SK-N-SH (cell line): ENCODE results near the gene SGCA. TPM values are rescaled to one million over a fixed set of nuclear protein-coding genes. Genes with fewer than 3 reads are reported as not detected.

Source experiments
- CTCF ChIA-PET: fragments of 300-600, 350-600 bp; formaldehyde crosslinking; extraction: SDS; loops from one replicate; lab custom pipeline; 2021; lab: Yijun Ruan, JAX
- POLR2A ChIA-PET: fragments of 350-600 bp; sonication (Branson Sonifier 250); formaldehyde crosslinking; extraction: SDS; loops from one replicate; lab custom pipeline; 2020; ENCODE audit warnings: antibody characterized with exemption, inconsistent platforms; lab: Yijun Ruan, JAX
- DNase-seq: peaks from one replicate; pipeline ENCODE4 v3.0.0; 2012
- H2AFZ ChIP-seq: fragments of 200-600 bp; sonication (generic); 2 replicates; pipeline ENCODE4 v1.8.1; 2016; ENCODE audit warnings: antibody characterized with exemption, mild to moderate bottlenecking, low read depth
- H3F3A ChIP-seq: fragments of 200-600 bp; sonication (generic); replicated peaks from 2 replicates; pipeline ENCODE3; 2016; ENCODE audit warnings: antibody characterized with exemption, mild to moderate bottlenecking; ENCODE audit not compliant: insufficient read depth
- H3K27ac ChIP-seq, 2 experiments: fragments of 200-500 bp in 1 of 2; fragments of 200-600 bp in 1 of 2; sonication (Bioruptor generic) in 1 of 2; sonication (generic), shearing (Covaris generic) in 1 of 2; 2 replicates each; pipeline versions ENCODE4 v1.5.1 to v1.6.1; 2014 to 2016; ENCODE audit warnings: low read depth in 2 of 2, inconsistent platforms in 1 of 2, low read length in 1 of 2, mild to moderate bottlenecking in 1 of 2, mixed read lengths in 1 of 2
- H3K27me3 ChIP-seq: fragments of 200-600 bp; sonication (generic), shearing (Covaris generic); 2 replicates; pipeline ENCODE4 v1.6.1; 2016; ENCODE audit warnings: mixed run types; ENCODE audit not compliant: insufficient read depth
- H3K36me3 ChIP-seq, 2 experiments: fragments of 200-500 bp in 1 of 2; fragments of 200-600 bp in 1 of 2; sonication (Bioruptor generic) in 1 of 2; sonication (generic) in 1 of 2; replicated peaks in 1 of 2; 2 replicates each; pipeline versions ENCODE3 to v1.5.1; 2014 to 2016; ENCODE audit warnings: low read length in 1 of 2, mild to moderate bottlenecking in 1 of 2; ENCODE audit not compliant: insufficient read depth in 2 of 2, control insufficient read depth in 1 of 2
- H3K4me1 ChIP-seq, 2 experiments: fragments of 200-500 bp in 1 of 2; fragments of 200-600 bp in 1 of 2; sonication (Bioruptor generic) in 1 of 2; sonication (generic), shearing (Covaris generic) in 1 of 2; 2 replicates each; pipeline versions ENCODE4 v1.5.1 to v1.6.1; 2014 to 2016; ENCODE audit warnings: low read depth in 1 of 2, low read length in 1 of 2, mixed run types in 1 of 2; ENCODE audit not compliant: insufficient read depth in 2 of 2, control insufficient read depth in 1 of 2
- H3K4me2 ChIP-seq: fragments of 200-600 bp; sonication (generic), shearing (Covaris generic); 2 replicates; pipeline ENCODE4 v1.6.1; 2017; ENCODE audit warnings: mixed run types
- H3K4me3 ChIP-seq, 2 experiments: fragments of 200-500 bp in 1 of 2; fragments of 200-600 bp in 1 of 2; sonication (Bioruptor generic) in 1 of 2; sonication (generic), shearing (Covaris generic) in 1 of 2; 2 replicates each; pipeline versions ENCODE4 v1.5.1 to v1.8.1; 2014 to 2016; ENCODE audit warnings: low read depth in 2 of 2, inconsistent platforms in 1 of 2, low read length in 1 of 2, mild to moderate bottlenecking in 1 of 2, mixed read lengths in 1 of 2, moderate library complexity in 1 of 2
- H3K79me2 ChIP-seq: fragments of 200-600 bp; sonication (generic); 2 replicates; pipeline ENCODE4 v1.8.1; 2017; ENCODE audit warnings: mild to moderate bottlenecking; ENCODE audit not compliant: insufficient read depth
- H3K9ac ChIP-seq: fragments of 200-600 bp; sonication (generic); 2 replicates; pipeline ENCODE4 v1.6.1; 2017; ENCODE audit warnings: mixed run types
- H3K9me2 ChIP-seq: fragments of 200-600 bp; sonication (generic); 2 replicates; pipeline ENCODE4 v1.6.1; 2017; ENCODE audit warnings: mixed run types
- H3K9me3 ChIP-seq: fragments of 200-600 bp; sonication (generic); 2 replicates; pipeline ENCODE4 v1.6.1; 2017; ENCODE audit warnings: mixed run types, mild to moderate bottlenecking, moderate library complexity
- H4K20me1 ChIP-seq: fragments of 200-600 bp; sonication (generic); 2 replicates; pipeline ENCODE4 v1.6.1; 2017; ENCODE audit warnings: mild to moderate bottlenecking, mixed run types; ENCODE audit not compliant: insufficient read depth
- CHD2 ChIP-seq: fragments of 150-350 bp; IDR thresholded peaks from 2 replicates; pipeline ENCODE4 v1.6.1; 2018; ENCODE audit warnings: low read length; ENCODE audit not compliant: partially characterized antibody
- ELF1 ChIP-seq: IDR thresholded peaks from 2 replicates; pipeline ENCODE4 v1.4.0; 2012
- EZH2phosphoT487 ChIP-seq: fragments of 200-600 bp; sonication (generic); IDR thresholded peaks from 2 replicates; pipeline ENCODE4 v1.6.1; 2017; ENCODE audit warnings: low read depth, mixed run types, mild to moderate bottlenecking, antibody characterized with exemption, moderate library complexity, borderline replicate concordance
- FOXJ3 ChIP-seq: sonication (generic); formaldehyde crosslinking; IDR thresholded peaks from 2 replicates; pipeline ENCODE4 v1.5.1; 2020; ENCODE audit warnings: mild to moderate bottlenecking, missing genetic modification reagents
- GABPA ChIP-seq: IDR thresholded peaks from 2 replicates; pipeline ENCODE4 v1.4.0; 2012; ENCODE audit warnings: low read depth, mild to moderate bottlenecking
- GATA2 ChIP-seq: sonication (generic); formaldehyde crosslinking; IDR thresholded peaks from 2 replicates; pipeline ENCODE4 v1.5.0; 2020; ENCODE audit warnings: mild to moderate bottlenecking, missing genetic modification reagents
- MEF2A ChIP-seq: IDR thresholded peaks from 2 replicates; pipeline ENCODE4 v1.4.0; 2012; ENCODE audit warnings: low read depth, borderline replicate concordance
- MXI1 ChIP-seq: IDR thresholded peaks from 2 replicates; pipeline ENCODE4 v1.6.1; 2012; ENCODE audit warnings: mild to moderate bottlenecking, low read depth, low read length, improper control_type of control experiment
- NRF1 ChIP-seq: IDR thresholded peaks from 2 replicates; pipeline ENCODE4 v1.6.1; 2012; ENCODE audit warnings: low read depth, mild to moderate bottlenecking, low read length
- POLR2AphosphoS5 ChIP-seq: IDR thresholded peaks from 2 replicates; pipeline ENCODE4 v1.6.1; 2012; ENCODE audit warnings: low read depth, low read length
- RFX5 ChIP-seq: IDR thresholded peaks from 2 replicates; pipeline ENCODE4 v1.6.1; 2012; ENCODE audit warnings: mild to moderate bottlenecking, improper control_type of control experiment, low read length
- RXRA ChIP-seq: IDR thresholded peaks from 2 replicates; pipeline ENCODE4 v1.4.0; 2012; ENCODE audit warnings: low read depth, mild to moderate bottlenecking, borderline replicate concordance
- SIN3A ChIP-seq: IDR thresholded peaks from 2 replicates; pipeline ENCODE4 v1.6.1; 2012; ENCODE audit warnings: low read depth, mild to moderate bottlenecking, low read length, moderate library complexity, borderline replicate concordance
- SMC3 ChIP-seq: IDR thresholded peaks from 2 replicates; pipeline ENCODE4 v1.6.1; 2012; ENCODE audit warnings: low read depth, low read length, improper control_type of control experiment
- TAF1 ChIP-seq: IDR thresholded peaks from 2 replicates; pipeline ENCODE4 v1.6.1; 2012; ENCODE audit warnings: low read depth, mild to moderate bottlenecking, low read length, moderate library complexity, borderline replicate concordance
- YY1 ChIP-seq: IDR thresholded peaks from 2 replicates; pipeline ENCODE4 v1.4.0; 2012; ENCODE audit warnings: low read depth, mild to moderate bottlenecking
- WGBS: methylation state at CpG from one replicate; pipeline ENCODE4 v1.1.6; 2017; ENCODE audit warnings: low lambda C conversion rate; 5-methylcytosine and 5-hydroxymethylcytosine counted together
- polyA plus RNA-seq, 3 experiments: library from polyadenylated mRNA; depleted of rRNA; stranded (reverse); fragments of >200 nt; gene quantifications; 2 replicates each; pipeline ENCODE4 v1.2.3, GENCODE V29; 2012
- TF ChIP-seq, protein P1 (sequence below): fragments of 150-350 bp; IDR thresholded peaks from 2 replicates; pipeline ENCODE4 v1.6.1; 2016; ENCODE audit warnings: mild to moderate bottlenecking, low read depth, low read length
- TF ChIP-seq, protein P2 (sequence below): IDR thresholded peaks from 2 replicates; pipeline ENCODE4; 2012
- TF ChIP-seq, protein P3 (sequence below): IDR thresholded peaks from 2 replicates; pipeline ENCODE4 v1.4.0; 2012; ENCODE audit warnings: low read depth
- TF ChIP-seq, protein P4 (sequence below): fragments of 200-600 bp; sonication (generic); IDR thresholded peaks from 2 replicates; pipeline ENCODE4 v1.6.1; 2017; ENCODE audit warnings: antibody characterized with exemption, mild to moderate bottlenecking, moderate library complexity

The SGCA gene
- polyA plus RNA-seq, 1 of the 3 experiments (the other 2 are of a cell fraction): not detected

DNA sequence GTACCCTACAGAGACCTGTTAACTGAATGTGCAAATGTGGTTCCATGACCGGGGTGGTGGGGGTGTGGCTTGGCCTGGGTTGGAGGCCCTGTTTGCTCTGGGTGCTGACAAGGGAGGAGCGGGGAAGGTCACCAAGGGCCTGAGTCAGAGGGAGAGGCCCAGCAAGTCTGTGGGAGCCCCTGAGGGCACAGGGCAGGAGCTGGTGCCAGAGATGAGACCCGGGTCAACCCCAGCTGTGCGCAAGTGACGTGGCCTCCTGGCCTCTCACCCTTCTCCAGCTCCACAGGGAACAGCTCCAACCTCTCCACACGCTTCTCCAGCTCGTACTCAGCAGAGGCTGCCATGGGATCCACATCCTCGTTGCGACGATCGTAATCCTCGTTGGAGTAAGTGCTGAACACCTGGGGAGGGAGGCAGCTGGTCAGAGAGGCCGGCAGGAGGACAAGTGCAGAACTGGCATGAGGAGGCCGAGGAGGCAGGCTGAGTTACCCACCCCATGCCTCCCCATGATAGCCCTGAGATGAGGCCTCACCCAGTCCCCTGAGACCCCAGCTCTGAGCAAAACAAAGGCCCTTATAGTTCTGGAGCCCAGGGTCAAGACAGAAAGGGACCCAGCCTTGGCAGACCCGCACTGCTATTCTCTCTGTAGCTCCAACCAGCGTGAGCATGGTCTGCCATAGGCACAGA lies 20.8 kb upstream of the SGCA start:
- Histone ChIP-seq H3K9me3 (no peaks in the 10 kb centered on the region), H3K27ac (no peak overlapping the region), H3K36me3 (peaks cover 33 to 56% of the 10 kb centered on the region in 2 experiments), H2AFZ (no peak overlapping the region), H3K9ac (no peak overlapping the region), H3K4me1 (peaks cover 21 to 38% of the 10 kb centered on the region in 2 experiments; a peak in 3 of 4 replicates), H3K9me2 (no peaks in the 10 kb centered on the region), H4K20me1 (peaks cover 79% of the 10 kb centered on the region), H3F3A (peaks cover 28% of the 10 kb centered on the region), H3K27me3 (no peaks in the 10 kb centered on the region), H3K4me3 (no peak overlapping the region), H3K79me2 (peaks cover 75% of the 10 kb centered on the region), H3K4me2 (no peak overlapping the region)
- CTCF ChIA-PET: interaction anchor here (0.7 to 12.8 kb wide), 10 partner anchors 7 to 152 kb away, joined by 3 to 169 read pairs (median 9); partner anchors contain the start of gene COL1A1
- no peak for DNase-seq
- WGBS: 92% methylated on average over 16 of the region's 16 CpGs
- no peak for TF ChIP-seq FOXJ3 (CRISPR knock-in tag)
- TF ChIP-seq SMC3: no peak
- no peak for TF ChIP-seq MEF2A
- no peak for TF ChIP-seq GATA2 (CRISPR knock-in tag)
- no peak for TF ChIP-seq RXRA
- TF ChIP-seq, protein P1, sequence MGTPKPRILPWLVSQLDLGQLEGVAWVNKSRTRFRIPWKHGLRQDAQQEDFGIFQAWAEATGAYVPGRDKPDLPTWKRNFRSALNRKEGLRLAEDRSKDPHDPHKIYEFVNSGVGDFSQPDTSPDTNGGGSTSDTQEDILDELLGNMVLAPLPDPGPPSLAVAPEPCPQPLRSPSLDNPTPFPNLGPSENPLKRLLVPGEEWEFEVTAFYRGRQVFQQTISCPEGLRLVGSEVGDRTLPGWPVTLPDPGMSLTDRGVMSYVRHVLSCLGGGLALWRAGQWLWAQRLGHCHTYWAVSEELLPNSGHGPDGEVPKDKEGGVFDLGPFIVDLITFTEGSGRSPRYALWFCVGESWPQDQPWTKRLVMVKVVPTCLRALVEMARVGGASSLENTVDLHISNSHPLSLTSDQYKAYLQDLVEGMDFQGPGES: no peak
- no peak for TF ChIP-seq ELF1
- POLR2A ChIA-PET: interaction anchor here (1.2 kb wide), 1 partner anchor 15 kb away, joined by 3 read pairs; the partner anchor contains the start of gene SAMD14

DNA sequence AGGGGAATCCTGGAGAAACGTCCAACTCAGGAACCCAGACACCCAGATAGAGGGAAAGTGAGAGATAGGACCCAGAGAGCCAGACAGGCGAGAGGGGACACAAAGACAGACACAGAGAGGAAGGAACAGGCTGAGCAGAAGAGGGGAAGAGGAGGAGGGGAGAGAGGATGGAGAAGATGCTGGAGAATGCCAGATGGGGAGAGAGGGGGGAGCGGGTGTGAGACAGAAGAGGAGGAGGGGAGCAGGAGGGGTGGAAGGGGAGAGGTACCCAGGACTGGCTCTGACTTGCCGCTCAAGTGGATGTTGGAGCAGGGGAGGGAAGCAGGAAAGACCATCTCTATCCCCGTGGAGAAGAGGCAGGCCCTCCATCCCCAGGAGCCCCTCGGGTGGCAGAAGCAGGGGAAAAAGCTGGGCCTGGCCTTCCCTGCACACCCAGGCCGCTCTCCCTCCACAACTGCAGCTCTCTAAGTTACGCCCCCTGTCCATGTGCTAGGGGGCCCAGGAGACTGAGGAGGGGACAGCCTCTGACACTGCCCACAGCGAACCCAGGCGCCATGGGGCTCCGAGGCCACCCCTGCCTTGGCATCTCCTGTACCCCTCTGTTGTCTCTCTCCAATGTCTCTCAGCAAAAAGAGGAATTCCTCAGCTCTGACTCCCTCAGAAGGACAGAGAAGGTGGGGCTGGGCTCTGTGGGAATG lies 20.1 kb upstream of the SGCA start:
- peaks cover 77% of the 10 kb centered on the region for H4K20me1 ChIP-seq
- no peak overlapping the region for H3K27ac ChIP-seq
- ChIA-PET CTCF (interaction anchor here (0.6 to 12.8 kb wide), 15 partner anchors 8 to 151 kb away, joined by 3 to 169 read pairs (median 4); partner anchors contain the start of gene COL1A1), POLR2A (interaction anchor here (0.9 to 1.3 kb wide), 3 partner anchors 13 to 32 kb away, joined by 3 to 4 read pairs (median 3); partner anchors contain the start of gene SAMD14)
- peak overlapping the region; percentile 97; the same call in 1 of the 2 replicates for H3K4me2 ChIP-seq
- no peak overlapping the region for H3K9ac ChIP-seq
- 82% methylated on average over 10 of the region's 11 CpGs for WGBS
- no peak overlapping the region for H3K4me3 ChIP-seq
- H2AFZ ChIP-seq: no peak overlapping the region
- no peaks in the 10 kb centered on the region for H3K27me3 ChIP-seq
- H3K4me1 ChIP-seq: peaks cover 21 to 32% of the 10 kb centered on the region in 2 experiments; a peak in 3 of 4 replicates
- H3K79me2 ChIP-seq: peaks cover 82% of the 10 kb centered on the region
- H3K36me3 ChIP-seq: peaks cover 29 to 49% of the 10 kb centered on the region in 2 experiments
- DNase-seq: no peak
- no peaks in the 10 kb centered on the region for H3K9me3 ChIP-seq
- H3K9me2 ChIP-seq: no peaks in the 10 kb centered on the region
- peaks cover 28% of the 10 kb centered on the region for H3F3A ChIP-seq
- TF ChIP-seq SIN3A (no peak), RFX5 (no peak), ELF1 (no peak), TAF1 (no peak), YY1 (no peak), GABPA (no peak), NRF1 (no peak), EZH2phosphoT487 (no peak), CHD2 (no peak), MXI1 (no peak), POLR2AphosphoS5 (no peak)
- TF ChIP-seq, protein P2, sequence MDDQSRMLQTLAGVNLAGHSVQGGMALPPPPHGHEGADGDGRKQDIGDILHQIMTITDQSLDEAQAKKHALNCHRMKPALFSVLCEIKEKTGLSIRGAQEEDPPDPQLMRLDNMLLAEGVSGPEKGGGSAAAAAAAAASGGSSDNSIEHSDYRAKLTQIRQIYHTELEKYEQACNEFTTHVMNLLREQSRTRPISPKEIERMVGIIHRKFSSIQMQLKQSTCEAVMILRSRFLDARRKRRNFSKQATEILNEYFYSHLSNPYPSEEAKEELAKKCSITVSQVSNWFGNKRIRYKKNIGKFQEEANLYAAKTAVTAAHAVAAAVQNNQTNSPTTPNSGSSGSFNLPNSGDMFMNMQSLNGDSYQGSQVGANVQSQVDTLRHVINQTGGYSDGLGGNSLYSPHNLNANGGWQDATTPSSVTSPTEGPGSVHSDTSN: no peak
- TF ChIP-seq, protein P3, sequence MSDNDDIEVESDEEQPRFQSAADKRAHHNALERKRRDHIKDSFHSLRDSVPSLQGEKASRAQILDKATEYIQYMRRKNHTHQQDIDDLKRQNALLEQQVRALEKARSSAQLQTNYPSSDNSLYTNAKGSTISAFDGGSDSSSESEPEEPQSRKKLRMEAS: no peak
- TF ChIP-seq, protein P4, sequence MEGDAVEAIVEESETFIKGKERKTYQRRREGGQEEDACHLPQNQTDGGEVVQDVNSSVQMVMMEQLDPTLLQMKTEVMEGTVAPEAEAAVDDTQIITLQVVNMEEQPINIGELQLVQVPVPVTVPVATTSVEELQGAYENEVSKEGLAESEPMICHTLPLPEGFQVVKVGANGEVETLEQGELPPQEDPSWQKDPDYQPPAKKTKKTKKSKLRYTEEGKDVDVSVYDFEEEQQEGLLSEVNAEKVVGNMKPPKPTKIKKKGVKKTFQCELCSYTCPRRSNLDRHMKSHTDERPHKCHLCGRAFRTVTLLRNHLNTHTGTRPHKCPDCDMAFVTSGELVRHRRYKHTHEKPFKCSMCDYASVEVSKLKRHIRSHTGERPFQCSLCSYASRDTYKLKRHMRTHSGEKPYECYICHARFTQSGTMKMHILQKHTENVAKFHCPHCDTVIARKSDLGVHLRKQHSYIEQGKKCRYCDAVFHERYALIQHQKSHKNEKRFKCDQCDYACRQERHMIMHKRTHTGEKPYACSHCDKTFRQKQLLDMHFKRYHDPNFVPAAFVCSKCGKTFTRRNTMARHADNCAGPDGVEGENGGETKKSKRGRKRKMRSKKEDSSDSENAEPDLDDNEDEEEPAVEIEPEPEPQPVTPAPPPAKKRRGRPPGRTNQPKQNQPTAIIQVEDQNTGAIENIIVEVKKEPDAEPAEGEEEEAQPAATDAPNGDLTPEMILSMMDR: no peak
